GM12801 (cell line): ENCODE results near the gene TAF13.

ENCODE experiments used
- TF ChIP-seq, protein P1 (sequence below): IDR thresholded peaks from one replicate; pipeline ENCODE4 v1.5.1; 2011; ENCODE audit warnings: control low read depth; ENCODE audit not compliant: insufficient read length; ENCODE audit errors: extremely low read depth

The TAF13 gene

DNA sequence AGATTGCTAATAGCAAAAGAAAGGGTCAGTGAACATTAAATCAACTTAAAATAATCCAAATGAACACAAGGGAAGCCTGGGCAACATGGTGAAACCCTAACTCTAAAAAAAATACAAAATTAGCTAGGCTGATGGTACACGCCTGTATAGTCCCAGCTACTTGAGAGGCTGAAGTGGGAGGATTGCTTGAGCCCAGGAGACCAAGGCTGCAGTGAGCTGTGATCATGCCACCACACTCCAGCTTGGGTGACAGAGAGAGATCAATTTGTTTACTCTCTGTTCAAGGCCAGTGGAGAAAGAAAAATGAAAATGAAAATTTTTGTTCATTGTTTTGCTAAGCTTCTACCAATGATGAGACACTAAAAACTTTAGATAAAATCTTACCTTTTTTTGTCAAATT is 58.7 kb downstream of the TAF13 start:
- TF ChIP-seq, protein P1, sequence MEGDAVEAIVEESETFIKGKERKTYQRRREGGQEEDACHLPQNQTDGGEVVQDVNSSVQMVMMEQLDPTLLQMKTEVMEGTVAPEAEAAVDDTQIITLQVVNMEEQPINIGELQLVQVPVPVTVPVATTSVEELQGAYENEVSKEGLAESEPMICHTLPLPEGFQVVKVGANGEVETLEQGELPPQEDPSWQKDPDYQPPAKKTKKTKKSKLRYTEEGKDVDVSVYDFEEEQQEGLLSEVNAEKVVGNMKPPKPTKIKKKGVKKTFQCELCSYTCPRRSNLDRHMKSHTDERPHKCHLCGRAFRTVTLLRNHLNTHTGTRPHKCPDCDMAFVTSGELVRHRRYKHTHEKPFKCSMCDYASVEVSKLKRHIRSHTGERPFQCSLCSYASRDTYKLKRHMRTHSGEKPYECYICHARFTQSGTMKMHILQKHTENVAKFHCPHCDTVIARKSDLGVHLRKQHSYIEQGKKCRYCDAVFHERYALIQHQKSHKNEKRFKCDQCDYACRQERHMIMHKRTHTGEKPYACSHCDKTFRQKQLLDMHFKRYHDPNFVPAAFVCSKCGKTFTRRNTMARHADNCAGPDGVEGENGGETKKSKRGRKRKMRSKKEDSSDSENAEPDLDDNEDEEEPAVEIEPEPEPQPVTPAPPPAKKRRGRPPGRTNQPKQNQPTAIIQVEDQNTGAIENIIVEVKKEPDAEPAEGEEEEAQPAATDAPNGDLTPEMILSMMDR: no peak
